LNCAP (cell line): Measurements from ENCODE around the gene ZNF680.

Experiments
- TF ChIP-seq, protein P1 (sequence below): fragments of 450-650 bp; IDR thresholded peaks from 2 replicates; pipeline ENCODE4 v1.5.1; 2017; ENCODE audit warnings: mild to moderate bottlenecking

ZNF680 gene

DNA sequence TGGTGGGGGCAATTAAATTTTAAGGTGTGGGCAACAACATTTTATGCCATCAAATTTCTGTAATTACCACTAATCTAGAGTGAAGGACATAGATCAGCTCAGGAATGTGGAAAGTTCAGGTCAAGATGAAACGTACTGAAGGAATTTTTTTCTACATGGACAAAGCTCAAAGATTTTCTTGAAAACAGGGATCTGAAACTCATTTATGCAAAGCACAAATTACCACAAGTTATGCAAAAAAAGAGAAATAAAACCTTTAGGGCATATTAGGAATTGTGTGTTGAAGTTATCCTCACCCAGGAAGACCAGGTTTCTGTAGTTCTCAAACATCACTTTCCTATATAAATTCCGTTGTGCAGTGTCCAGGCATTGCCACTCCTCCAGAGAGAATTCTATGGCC, 18.9 kb downstream of the ZNF680 start:
- TF ChIP-seq, protein P1, sequence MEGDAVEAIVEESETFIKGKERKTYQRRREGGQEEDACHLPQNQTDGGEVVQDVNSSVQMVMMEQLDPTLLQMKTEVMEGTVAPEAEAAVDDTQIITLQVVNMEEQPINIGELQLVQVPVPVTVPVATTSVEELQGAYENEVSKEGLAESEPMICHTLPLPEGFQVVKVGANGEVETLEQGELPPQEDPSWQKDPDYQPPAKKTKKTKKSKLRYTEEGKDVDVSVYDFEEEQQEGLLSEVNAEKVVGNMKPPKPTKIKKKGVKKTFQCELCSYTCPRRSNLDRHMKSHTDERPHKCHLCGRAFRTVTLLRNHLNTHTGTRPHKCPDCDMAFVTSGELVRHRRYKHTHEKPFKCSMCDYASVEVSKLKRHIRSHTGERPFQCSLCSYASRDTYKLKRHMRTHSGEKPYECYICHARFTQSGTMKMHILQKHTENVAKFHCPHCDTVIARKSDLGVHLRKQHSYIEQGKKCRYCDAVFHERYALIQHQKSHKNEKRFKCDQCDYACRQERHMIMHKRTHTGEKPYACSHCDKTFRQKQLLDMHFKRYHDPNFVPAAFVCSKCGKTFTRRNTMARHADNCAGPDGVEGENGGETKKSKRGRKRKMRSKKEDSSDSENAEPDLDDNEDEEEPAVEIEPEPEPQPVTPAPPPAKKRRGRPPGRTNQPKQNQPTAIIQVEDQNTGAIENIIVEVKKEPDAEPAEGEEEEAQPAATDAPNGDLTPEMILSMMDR = no peak

DNA sequence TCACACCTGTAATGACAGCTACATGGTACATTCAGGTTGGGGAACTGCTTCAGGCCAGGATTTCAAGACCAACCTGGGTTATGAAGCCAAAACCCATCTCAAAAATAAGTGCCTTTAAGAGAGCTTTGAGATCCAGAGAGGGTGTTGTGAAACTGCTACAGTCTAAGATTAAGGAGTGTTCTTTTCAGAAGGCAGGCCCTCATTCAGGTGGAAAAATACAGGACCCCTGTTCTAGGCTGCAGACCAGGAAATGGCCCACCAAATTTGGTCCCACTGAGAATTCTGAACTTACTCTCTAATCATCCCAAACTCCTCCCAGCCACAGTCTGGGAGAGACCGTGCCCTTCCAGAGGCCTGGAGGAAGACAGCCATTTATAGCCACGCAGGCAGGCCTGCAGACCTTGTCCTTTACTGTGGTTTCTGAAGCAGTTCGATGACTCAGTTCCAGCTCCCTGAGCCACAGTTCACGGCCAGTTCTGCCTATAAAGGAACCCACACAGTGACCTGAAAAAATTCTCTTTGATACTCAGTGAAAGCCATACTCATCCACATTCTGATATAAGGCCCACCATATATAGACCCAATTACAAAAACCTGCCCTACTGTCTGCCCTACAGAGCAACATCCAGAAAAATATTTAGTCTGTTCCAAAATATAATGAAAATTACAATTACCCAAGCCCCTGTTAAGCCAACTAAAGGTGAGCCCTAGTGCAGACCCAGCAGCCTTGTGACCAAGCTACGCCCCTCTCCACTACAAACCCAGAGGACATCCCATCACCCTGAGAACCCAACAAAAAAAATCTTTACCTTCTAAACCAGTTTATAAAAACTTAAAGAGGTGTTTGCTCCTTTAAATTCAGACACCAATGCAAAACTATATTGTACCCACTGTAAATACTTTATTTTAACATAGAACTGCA, 21.2 kb downstream of the ZNF680 start:
- TF ChIP-seq, protein P1 = no peak

DNA sequence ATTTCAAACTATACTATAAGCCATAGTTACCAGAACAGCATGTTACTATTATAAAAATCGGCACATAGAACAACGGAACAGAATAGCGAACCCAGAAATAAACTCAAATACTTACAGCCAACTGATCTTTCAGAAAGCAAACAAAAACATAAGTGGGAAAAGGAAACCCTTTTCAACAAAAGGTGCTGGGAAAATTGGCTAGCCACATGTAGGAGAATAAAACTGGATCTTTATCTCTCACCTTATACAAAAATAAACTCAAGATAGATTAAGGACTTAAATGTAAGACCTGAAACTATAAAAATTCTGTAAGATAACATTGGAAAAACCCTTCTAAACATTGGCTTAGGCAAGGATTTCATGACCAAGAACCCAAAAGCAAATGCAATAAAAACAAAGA, 29.1 kb downstream of the ZNF680 start:
- TF ChIP-seq, protein P1 = no peak

DNA sequence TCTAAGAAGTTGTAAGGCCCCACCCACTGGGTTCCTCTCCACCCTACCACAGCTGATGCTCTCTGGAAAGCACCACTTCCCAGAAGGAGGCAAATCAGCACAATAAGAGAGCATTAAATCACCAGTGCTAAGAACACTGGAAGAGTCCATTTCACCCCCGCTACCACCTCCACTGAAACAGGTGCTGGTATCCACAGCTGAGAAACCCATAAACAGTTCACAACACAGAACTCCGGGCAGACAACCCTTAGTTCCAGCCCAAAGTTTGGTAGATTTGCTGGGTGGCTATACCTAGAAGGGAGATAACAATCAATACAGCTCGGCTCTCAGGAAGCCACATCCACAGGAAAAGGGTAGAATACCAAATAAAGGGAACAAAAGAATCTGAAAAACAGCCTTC, 34.1 kb downstream of the ZNF680 start:
- TF ChIP-seq, protein P1 = no peak

DNA sequence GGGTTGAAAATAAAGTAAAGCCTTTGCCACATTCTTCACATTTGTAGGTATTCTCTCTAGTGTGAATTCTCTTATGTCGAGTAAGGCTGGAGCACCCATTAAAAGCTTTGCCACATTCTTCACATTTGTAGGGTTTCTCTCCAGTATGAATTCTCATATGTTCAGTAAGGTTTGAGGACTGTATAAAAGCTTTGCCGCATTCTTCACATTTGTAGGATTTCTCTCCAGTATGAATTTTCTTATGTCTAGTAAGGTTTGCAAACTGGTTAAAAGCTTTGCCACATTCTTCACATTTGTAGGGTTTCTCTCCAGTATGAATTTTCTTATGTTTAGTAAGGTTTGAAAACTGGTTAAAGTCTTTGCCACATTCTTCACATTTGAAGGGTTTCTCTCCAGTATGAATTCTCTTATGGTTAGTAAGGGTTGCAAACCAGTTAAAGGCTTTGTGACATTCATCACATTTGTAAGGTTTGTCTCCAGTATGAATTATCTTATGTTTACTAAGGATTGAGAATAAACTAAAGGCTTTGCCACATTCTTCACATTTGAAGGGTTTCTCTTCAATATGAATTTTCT, 41.4 kb downstream of the ZNF680 start:
- TF ChIP-seq, protein P1 = no peak

DNA sequence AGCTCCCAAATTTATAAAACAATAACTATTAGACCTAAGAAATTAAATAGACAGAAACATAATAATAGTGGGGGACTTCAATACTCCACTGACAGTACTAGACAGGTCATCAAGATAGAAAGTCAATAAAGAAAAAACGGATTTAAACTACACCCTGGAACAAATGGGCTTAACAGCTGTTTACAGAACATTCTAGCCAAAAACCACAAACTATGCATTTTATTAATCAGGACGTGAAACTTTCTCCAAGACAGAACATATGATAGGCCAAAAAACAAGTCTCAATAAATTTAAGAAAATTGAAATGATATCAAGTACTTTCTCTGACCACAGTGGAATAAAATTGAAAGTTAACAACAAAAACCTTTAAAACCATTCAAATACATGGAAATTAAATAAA, 46.4 kb downstream of the ZNF680 start:
- TF ChIP-seq, protein P1 = no peak

DNA sequence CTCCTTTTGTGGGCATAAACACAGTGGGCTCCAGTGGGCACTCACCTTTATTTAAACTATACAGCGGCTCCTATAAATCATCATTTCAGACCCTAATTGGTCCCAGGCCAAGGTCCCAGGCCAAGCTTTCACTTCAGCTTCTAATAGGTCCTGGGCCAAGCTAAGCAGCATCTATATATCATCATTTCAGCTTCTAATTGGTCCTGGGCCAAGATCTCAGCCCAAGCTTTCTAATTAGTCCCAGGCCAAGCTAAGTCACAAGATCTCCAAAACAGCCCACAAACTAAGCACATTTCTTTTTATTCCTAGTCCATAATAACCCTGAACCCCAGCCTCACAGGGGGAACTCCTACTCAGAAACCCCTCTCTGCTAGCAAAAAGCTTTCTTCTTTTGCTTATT, 47.1 kb downstream of the ZNF680 start:
- TF ChIP-seq, protein P1 = no peak
